Measurements from ENCODE around the gene CCDC148.
"Not testable (repeated sequence)": the region's sequence is repeated elsewhere in the genome, so short reads cannot be mapped to it uniquely, and the experiment has no call there.

The CCDC148 gene

DNA sequence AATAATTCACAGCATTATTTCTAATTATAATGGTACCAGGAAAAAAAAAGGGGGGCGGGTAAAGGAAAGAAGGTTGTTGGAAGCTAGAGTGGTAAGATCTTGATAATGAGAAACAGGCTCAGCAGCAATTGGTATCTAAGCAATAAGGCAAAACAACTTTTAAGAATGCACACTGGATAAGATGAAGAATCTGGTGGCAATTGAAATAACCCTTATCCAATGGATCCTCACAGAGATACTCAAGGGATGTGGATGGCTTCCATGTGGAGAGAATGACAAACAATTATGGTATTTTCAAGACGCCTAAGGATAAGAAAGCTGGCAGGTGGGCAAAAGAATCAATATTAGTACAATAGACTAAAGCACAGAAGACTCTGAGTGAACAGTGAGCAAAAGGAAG, 201.3 kb downstream of the CCDC148 start:
- no peaks in the 10 kb centered on the region for H3K36me3 ChIP-seq (ENCODE audit: control insufficient read depth, insufficient read depth, low read length)
- no peaks in the 10 kb centered on the region for H3K4me1 ChIP-seq (ENCODE audit: control insufficient read depth, insufficient read depth, low read length)
- H3K27me3 ChIP-seq (ENCODE audit: control insufficient read depth, insufficient read depth, low read length): no peaks in the 10 kb centered on the region
- H3K4me3 ChIP-seq (ENCODE audit: low read depth, low read length): no peak overlapping the region
- H3K9ac ChIP-seq (ENCODE audit: low read depth, low read length): no peak overlapping the region
- H3K9me3 ChIP-seq (ENCODE audit: control insufficient read depth, insufficient read depth, low read length): no peaks in the 10 kb centered on the region

DNA sequence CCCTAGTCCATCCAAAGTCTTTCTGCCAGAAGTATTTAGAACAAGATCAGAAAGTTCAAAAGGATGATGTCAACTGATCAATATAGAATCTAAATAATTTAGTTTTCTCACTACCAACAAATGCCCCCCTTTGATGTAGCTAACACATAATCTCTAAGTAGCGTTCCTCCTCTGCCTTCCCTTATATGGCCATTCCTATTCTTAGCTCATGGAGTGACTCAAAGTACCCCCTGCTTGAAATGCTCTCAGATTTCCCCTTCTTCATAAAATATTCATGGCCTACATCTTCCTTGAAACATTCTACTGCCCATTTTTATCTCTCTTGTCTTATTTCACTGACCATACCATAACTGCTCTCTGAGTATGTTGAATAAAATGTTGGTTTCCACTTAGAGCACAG, 203.4 kb downstream of the CCDC148 start:
- no peaks in the 10 kb centered on the region for H3K27me3 ChIP-seq (ENCODE audit: control insufficient read depth, insufficient read depth, low read length)
- H3K36me3 ChIP-seq (ENCODE audit: control insufficient read depth, insufficient read depth, low read length): no peaks in the 10 kb centered on the region
- H3K9me3 ChIP-seq (ENCODE audit: control insufficient read depth, insufficient read depth, low read length): no peaks in the 10 kb centered on the region
- H3K4me3 ChIP-seq (ENCODE audit: low read depth, low read length): no peak overlapping the region
- no peaks in the 10 kb centered on the region for H3K4me1 ChIP-seq (ENCODE audit: control insufficient read depth, insufficient read depth, low read length)
- H3K9ac ChIP-seq (ENCODE audit: low read depth, low read length): no peak overlapping the region

DNA sequence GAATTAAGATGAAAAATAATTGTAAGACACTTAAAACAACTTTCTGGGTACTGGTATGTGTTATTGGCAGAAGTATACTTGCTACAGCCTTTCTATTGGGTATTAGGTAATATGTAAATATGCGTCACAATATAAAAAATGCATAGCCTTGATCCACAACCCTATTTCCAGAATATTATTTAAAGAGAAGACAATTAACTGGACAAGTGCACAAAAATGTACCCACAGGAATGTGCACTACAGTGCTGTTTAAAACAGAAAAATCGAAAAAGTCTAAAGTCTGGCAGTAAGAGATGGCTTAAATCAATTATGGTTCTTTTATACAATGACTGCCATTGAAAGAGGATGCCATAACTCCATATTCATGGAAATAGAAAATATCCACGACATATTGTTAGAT, 205.2 kb downstream of the CCDC148 start:
- Histone ChIP-seq H3K36me3 (ENCODE audit: control insufficient read depth, insufficient read depth, low read length) (no peaks in the 10 kb centered on the region), H3K4me1 (ENCODE audit: control insufficient read depth, insufficient read depth, low read length) (no peaks in the 10 kb centered on the region), H3K9ac (ENCODE audit: low read depth, low read length) (no peak overlapping the region), H3K27me3 (ENCODE audit: control insufficient read depth, insufficient read depth, low read length) (no peaks in the 10 kb centered on the region), H3K4me3 (ENCODE audit: low read depth, low read length) (no peak overlapping the region), H3K9me3 (ENCODE audit: control insufficient read depth, insufficient read depth, low read length) (no peaks in the 10 kb centered on the region)

- Histone ChIP-seq H3K27me3 (ENCODE audit: control insufficient read depth, insufficient read depth, low read length) (no peaks in the 10 kb centered on the region), H3K9ac (ENCODE audit: low read depth, low read length) (no peak overlapping the region), H3K4me3 (ENCODE audit: low read depth, low read length) (no peak overlapping the region), H3K9me3 (ENCODE audit: control insufficient read depth, insufficient read depth, low read length) (no peaks in the 10 kb centered on the region), H3K4me1 (ENCODE audit: control insufficient read depth, insufficient read depth, low read length) (peaks cover 3% of the 10 kb centered on the region), H3K36me3 (ENCODE audit: control insufficient read depth, insufficient read depth, low read length) (no peaks in the 10 kb centered on the region)
These were observed 213.2 kb downstream of the CCDC148 start for GRCh38 chr2:158243392-158243791.

DNA sequence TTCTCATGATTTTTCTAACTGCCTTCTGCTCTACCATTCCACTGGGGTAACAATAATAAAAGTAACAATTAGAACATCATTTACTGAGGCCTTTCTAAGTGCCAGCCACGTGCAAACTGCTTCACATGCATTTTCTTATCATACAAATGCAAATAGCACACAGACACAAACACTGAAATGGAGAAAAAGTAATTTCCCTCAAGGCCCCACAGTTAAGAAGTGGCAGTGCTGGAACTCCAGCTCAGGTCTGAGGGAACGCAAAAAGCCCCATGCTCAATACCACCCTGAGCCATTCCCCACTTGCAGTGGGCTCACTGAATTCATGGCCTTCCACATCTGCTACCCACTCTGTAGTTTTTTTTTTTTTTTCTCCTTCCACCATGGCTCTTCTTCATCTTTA, 214.3 kb downstream of the CCDC148 start:
- no peaks in the 10 kb centered on the region for H3K9me3 ChIP-seq (ENCODE audit: control insufficient read depth, insufficient read depth, low read length)
- H3K4me3 ChIP-seq (ENCODE audit: low read depth, low read length): no peak overlapping the region
- no peaks in the 10 kb centered on the region for H3K36me3 ChIP-seq (ENCODE audit: control insufficient read depth, insufficient read depth, low read length)
- no peak overlapping the region for H3K9ac ChIP-seq (ENCODE audit: low read depth, low read length)
- no peaks in the 10 kb centered on the region for H3K27me3 ChIP-seq (ENCODE audit: control insufficient read depth, insufficient read depth, low read length)
- peaks cover 3% of the 10 kb centered on the region for H3K4me1 ChIP-seq (ENCODE audit: control insufficient read depth, insufficient read depth, low read length)

GRCh38 chr2:158240975-158241374, 215.6 kb downstream of the CCDC148 start:
- no peaks in the 10 kb centered on the region for H3K36me3 ChIP-seq (ENCODE audit: control insufficient read depth, insufficient read depth, low read length)
- H3K9ac ChIP-seq (ENCODE audit: low read depth, low read length): no peak overlapping the region
- H3K4me1 ChIP-seq (ENCODE audit: control insufficient read depth, insufficient read depth, low read length): peaks cover 3% of the 10 kb centered on the region
- no peaks in the 10 kb centered on the region for H3K27me3 ChIP-seq (ENCODE audit: control insufficient read depth, insufficient read depth, low read length)
- no peak overlapping the region for H3K4me3 ChIP-seq (ENCODE audit: low read depth, low read length)
- no peaks in the 10 kb centered on the region for H3K9me3 ChIP-seq (ENCODE audit: control insufficient read depth, insufficient read depth, low read length)

- no peak overlapping the region for H3K4me3 ChIP-seq (ENCODE audit: low read depth, low read length)
- H3K4me1 ChIP-seq (ENCODE audit: control insufficient read depth, insufficient read depth, low read length): peaks cover 3% of the 10 kb centered on the region
- H3K36me3 ChIP-seq (ENCODE audit: control insufficient read depth, insufficient read depth, low read length): no peaks in the 10 kb centered on the region
- H3K9ac ChIP-seq (ENCODE audit: low read depth, low read length): no peak overlapping the region
- H3K27me3 ChIP-seq (ENCODE audit: control insufficient read depth, insufficient read depth, low read length): no peaks in the 10 kb centered on the region
- no peaks in the 10 kb centered on the region for H3K9me3 ChIP-seq (ENCODE audit: control insufficient read depth, insufficient read depth, low read length)
These were observed 217.3 kb downstream of the CCDC148 start for GRCh38 chr2:158239271-158239670.

DNA sequence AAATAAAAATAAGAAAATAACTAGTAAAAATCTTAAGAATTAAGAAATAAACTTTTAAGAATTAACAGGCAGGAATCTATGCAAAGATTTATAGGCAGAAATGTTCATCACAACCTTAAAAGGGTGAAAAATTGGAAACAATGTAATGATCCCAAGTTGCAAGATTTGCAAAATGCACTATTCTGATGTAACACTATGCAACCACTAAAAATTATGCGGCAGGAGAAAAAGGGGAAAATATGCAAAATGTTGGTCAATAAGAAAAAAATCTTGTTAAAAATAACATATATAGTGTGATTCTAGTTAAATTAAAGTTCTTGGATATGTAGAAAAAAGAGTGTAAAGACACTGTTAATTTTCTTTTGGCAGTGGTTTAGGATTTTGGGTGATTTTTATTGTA, 222.1 kb downstream of the CCDC148 start:
- H3K27me3 ChIP-seq (ENCODE audit: control insufficient read depth, insufficient read depth, low read length): no peaks in the 10 kb centered on the region
- H3K9ac ChIP-seq (ENCODE audit: low read depth, low read length): no peak overlapping the region
- H3K4me3 ChIP-seq (ENCODE audit: low read depth, low read length): no peak overlapping the region
- H3K36me3 ChIP-seq (ENCODE audit: control insufficient read depth, insufficient read depth, low read length): no peaks in the 10 kb centered on the region
- no peaks in the 10 kb centered on the region for H3K4me1 ChIP-seq (ENCODE audit: control insufficient read depth, insufficient read depth, low read length)
- H3K9me3 ChIP-seq (ENCODE audit: control insufficient read depth, insufficient read depth, low read length): no peaks in the 10 kb centered on the region

DNA sequence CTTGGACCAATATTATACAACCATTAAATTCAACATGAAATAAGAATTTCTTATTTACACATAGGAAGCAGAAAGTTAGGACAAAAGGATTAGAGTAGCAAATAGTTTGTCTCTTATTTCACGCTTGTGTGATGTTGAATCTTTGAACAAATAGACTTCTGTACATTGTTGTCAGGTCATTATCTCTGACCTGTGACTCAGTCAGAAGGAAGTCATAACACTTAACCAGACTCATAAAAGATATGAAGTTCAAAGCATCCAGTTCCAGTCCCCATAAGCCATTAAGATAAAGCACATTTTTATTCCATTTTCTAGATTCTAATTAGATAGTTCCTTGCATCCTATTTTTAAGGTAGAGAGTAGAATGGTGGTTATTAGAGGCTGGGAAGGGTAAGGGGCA, 224.1 kb downstream of the CCDC148 start:
- Histone ChIP-seq H3K9ac (ENCODE audit: low read depth, low read length) (no peak overlapping the region), H3K9me3 (ENCODE audit: control insufficient read depth, insufficient read depth, low read length) (no peaks in the 10 kb centered on the region), H3K4me3 (ENCODE audit: low read depth, low read length) (no peak overlapping the region), H3K4me1 (ENCODE audit: control insufficient read depth, insufficient read depth, low read length) (no peaks in the 10 kb centered on the region), H3K27me3 (ENCODE audit: control insufficient read depth, insufficient read depth, low read length) (no peaks in the 10 kb centered on the region), H3K36me3 (ENCODE audit: control insufficient read depth, insufficient read depth, low read length) (no peaks in the 10 kb centered on the region)

DNA sequence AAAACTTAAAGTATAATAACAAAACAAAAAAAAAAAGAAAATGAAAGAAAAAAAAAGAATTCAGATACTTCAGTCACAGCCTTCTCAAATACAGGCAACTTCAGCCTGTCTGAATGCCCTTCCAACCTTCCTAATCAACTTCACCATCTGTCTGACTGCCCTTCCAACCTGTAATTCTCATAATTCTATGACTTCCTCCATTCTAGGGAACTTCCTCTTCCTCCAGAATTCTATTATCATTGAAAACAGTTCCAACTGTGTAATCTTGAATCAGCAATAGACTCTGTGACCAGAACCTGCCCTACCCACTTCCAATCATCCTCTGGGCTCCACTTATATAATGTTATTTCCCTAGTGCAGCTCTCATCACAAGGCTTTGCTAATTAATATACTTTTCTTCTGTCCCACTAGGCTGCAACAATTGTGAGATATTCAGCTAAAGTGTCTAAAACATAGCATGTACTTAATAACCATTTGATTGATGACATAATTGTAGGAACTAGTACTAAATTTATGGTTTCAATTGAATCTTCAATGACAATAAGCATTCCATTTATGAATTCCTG, 227.5 kb downstream of the CCDC148 start:
- no peaks in the 10 kb centered on the region for H3K4me1 ChIP-seq (ENCODE audit: control insufficient read depth, insufficient read depth, low read length)
- no peaks in the 10 kb centered on the region for H3K9me3 ChIP-seq (ENCODE audit: control insufficient read depth, insufficient read depth, low read length)
- H3K9ac ChIP-seq (ENCODE audit: low read depth, low read length): no peak overlapping the region
- no peak overlapping the region for H3K4me3 ChIP-seq (ENCODE audit: low read depth, low read length)
- no peaks in the 10 kb centered on the region for H3K36me3 ChIP-seq (ENCODE audit: control insufficient read depth, insufficient read depth, low read length)
- H3K27me3 ChIP-seq (ENCODE audit: control insufficient read depth, insufficient read depth, low read length): no peaks in the 10 kb centered on the region

- not testable (repeated sequence) for H3K4me3 ChIP-seq (ENCODE audit: low read depth, low read length); H3K9ac ChIP-seq (ENCODE audit: low read depth, low read length); H3K27me3 ChIP-seq (ENCODE audit: control insufficient read depth, insufficient read depth, low read length); H3K4me1 ChIP-seq (ENCODE audit: control insufficient read depth, insufficient read depth, low read length); H3K36me3 ChIP-seq (ENCODE audit: control insufficient read depth, insufficient read depth, low read length); H3K9me3 ChIP-seq (ENCODE audit: control insufficient read depth, insufficient read depth, low read length)
These were observed 233.5 kb downstream of the CCDC148 start for GRCh38 chr2:158223066-158223465.

- Histone ChIP-seq H3K9me3 (ENCODE audit: control insufficient read depth, insufficient read depth, low read length) (no peaks in the 10 kb centered on the region), H3K36me3 (ENCODE audit: control insufficient read depth, insufficient read depth, low read length) (no peaks in the 10 kb centered on the region)
These were observed 235.2 kb downstream of the CCDC148 start for GRCh38 chr2:158221063-158222020.

More at GRCh38 chr2:158221063-158222020, 235.2 kb downstream of the CCDC148 start:
- no peaks in the 10 kb centered on the region for H3K27me3 ChIP-seq (ENCODE audit: control insufficient read depth, insufficient read depth, low read length)
- no peak overlapping the region for H3K4me3 ChIP-seq (ENCODE audit: low read depth, low read length)
- H3K4me1 ChIP-seq (ENCODE audit: control insufficient read depth, insufficient read depth, low read length): no peaks in the 10 kb centered on the region
- no peak overlapping the region for H3K9ac ChIP-seq (ENCODE audit: low read depth, low read length)
